Hepatocyte (in vitro differentiated cells): ENCODE data around the gene ATF7IP2.

ENCODE experiments used
- CTCF ChIP-seq: fragments of 200-600 bp; sonication (generic); IDR thresholded peaks from 2 replicates; pipeline ENCODE4 v1.5.1; 2016; ENCODE audit warnings: antibody characterized with exemption, mild to moderate bottlenecking; ENCODE audit not compliant: poor library complexity
- EZH2 ChIP-seq: fragments of 200-600 bp; sonication (generic); IDR thresholded peaks from 2 replicates; pipeline ENCODE4 v1.6.1; 2016; ENCODE audit warnings: antibody characterized with exemption, mild to moderate bottlenecking, borderline replicate concordance

GRCh38 chr16:10408824-10409381 lies 23.0 kb downstream of the ATF7IP2 start:
- TF ChIP-seq CTCF (no peak), EZH2 (no peak)
